ENCODE measurements around the gene UBE2D4.
A peak's percentile ranks its signal among the peaks of the same experiment; 100 is the strongest.
"Not testable (repeated sequence)": the region's sequence is repeated elsewhere in the genome, so short reads cannot be mapped to it uniquely, and the experiment has no call there.

Gene UBE2D4

GRCh38 chr7:43933902-43934560 is 7.8 kb downstream of the UBE2D4 start:
- Mint-ChIP-seq H3K9me3 (no peaks in the 10 kb centered on the region), H3K27ac (no peak overlapping the region), H3K4me1 (ENCODE audit: low read depth) (peaks cover 6% of the 10 kb centered on the region), H3K36me3 (ENCODE audit: low read depth) (peaks cover 6% of the 10 kb centered on the region), H3K4me3 (no peak overlapping the region), H3K27me3 (no peaks in the 10 kb centered on the region)
- DNase-seq = no peak

- DNase-seq = no peak
- H3K36me3 Mint-ChIP-seq (ENCODE audit: low read depth) = peaks cover 2% of the 10 kb centered on the region
- H3K4me3 Mint-ChIP-seq = no peak overlapping the region
- H3K27ac Mint-ChIP-seq = no peak overlapping the region
- no peaks in the 10 kb centered on the region for H3K27me3 Mint-ChIP-seq
- no peaks in the 10 kb centered on the region for H3K9me3 Mint-ChIP-seq
- H3K4me1 Mint-ChIP-seq (ENCODE audit: low read depth) = no peaks in the 10 kb centered on the region
Observed at GRCh38 chr7:43937444-43937843, 11.2 kb downstream of the UBE2D4 start.

GRCh38 chr7:43938892-43939482 is 12.8 kb downstream of the UBE2D4 start:
- H3K36me3 Mint-ChIP-seq (ENCODE audit: low read depth) = peaks cover 16% of the 10 kb centered on the region
- no peaks in the 10 kb centered on the region for H3K4me1 Mint-ChIP-seq (ENCODE audit: low read depth)
- no peak overlapping the region for H3K27ac Mint-ChIP-seq
- DNase-seq = no peak
- no peak overlapping the region for H3K4me3 Mint-ChIP-seq
- no peaks in the 10 kb centered on the region for H3K9me3 Mint-ChIP-seq
- no peaks in the 10 kb centered on the region for H3K27me3 Mint-ChIP-seq

- Mint-ChIP-seq H3K4me1 (ENCODE audit: low read depth) (no peaks in the 10 kb centered on the region), H3K36me3 (ENCODE audit: low read depth) (peaks cover 27% of the 10 kb centered on the region), H3K27ac (no peak overlapping the region), H3K27me3 (no peaks in the 10 kb centered on the region), H3K4me3 (no peak overlapping the region), H3K9me3 (no peaks in the 10 kb centered on the region)
- DNase-seq = peak; percentile 6
Observed at GRCh38 chr7:43942250-43942649, 16.0 kb downstream of the UBE2D4 start.

- peak; percentile 20 for DNase-seq
- H3K27ac Mint-ChIP-seq = no peak overlapping the region
- no peaks in the 10 kb centered on the region for H3K27me3 Mint-ChIP-seq
- peaks cover 34% of the 10 kb centered on the region for H3K36me3 Mint-ChIP-seq (ENCODE audit: low read depth)
- H3K4me3 Mint-ChIP-seq = no peak overlapping the region
- H3K9me3 Mint-ChIP-seq = no peaks in the 10 kb centered on the region
- no peaks in the 10 kb centered on the region for H3K4me1 Mint-ChIP-seq (ENCODE audit: low read depth)
Observed at GRCh38 chr7:43942997-43943396, 16.8 kb downstream of the UBE2D4 start.

- DNase-seq = peak; percentile 15
- H3K27ac Mint-ChIP-seq = no peak overlapping the region
- no peaks in the 10 kb centered on the region for H3K27me3 Mint-ChIP-seq
- no peak overlapping the region for H3K4me3 Mint-ChIP-seq
- H3K9me3 Mint-ChIP-seq = no peaks in the 10 kb centered on the region
- no peaks in the 10 kb centered on the region for H3K4me1 Mint-ChIP-seq (ENCODE audit: low read depth)
- H3K36me3 Mint-ChIP-seq (ENCODE audit: low read depth) = peaks cover 39% of the 10 kb centered on the region
Observed at GRCh38 chr7:43943417-43944187, 17.4 kb downstream of the UBE2D4 start.

- H3K27ac Mint-ChIP-seq = no peak overlapping the region
- DNase-seq = peak; percentile 16
- no peaks in the 10 kb centered on the region for H3K9me3 Mint-ChIP-seq
- no peaks in the 10 kb centered on the region for H3K4me1 Mint-ChIP-seq (ENCODE audit: low read depth)
- peaks cover 46% of the 10 kb centered on the region for H3K36me3 Mint-ChIP-seq (ENCODE audit: low read depth)
- no peak overlapping the region for H3K4me3 Mint-ChIP-seq
- no peaks in the 10 kb centered on the region for H3K27me3 Mint-ChIP-seq
Observed at GRCh38 chr7:43944286-43944685, 18.1 kb downstream of the UBE2D4 start.

- H3K4me1 Mint-ChIP-seq (ENCODE audit: low read depth) = peaks cover 15% of the 10 kb centered on the region
- peaks cover 65% of the 10 kb centered on the region for H3K36me3 Mint-ChIP-seq (ENCODE audit: low read depth)
- no peak for DNase-seq
- H3K9me3 Mint-ChIP-seq = no peaks in the 10 kb centered on the region
- no peak overlapping the region for H3K27ac Mint-ChIP-seq
- H3K27me3 Mint-ChIP-seq = no peaks in the 10 kb centered on the region
- H3K4me3 Mint-ChIP-seq = no peak overlapping the region
Observed at GRCh38 chr7:43952028-43952427, 25.8 kb downstream of the UBE2D4 start.

- peaks cover 15% of the 10 kb centered on the region for H3K4me1 Mint-ChIP-seq (ENCODE audit: low read depth)
- H3K4me3 Mint-ChIP-seq = no peak overlapping the region
- peaks cover 54% of the 10 kb centered on the region for H3K36me3 Mint-ChIP-seq (ENCODE audit: low read depth)
- DNase-seq = no peak
- H3K9me3 Mint-ChIP-seq = no peaks in the 10 kb centered on the region
- no peak overlapping the region for H3K27ac Mint-ChIP-seq
- H3K27me3 Mint-ChIP-seq = no peaks in the 10 kb centered on the region
Observed at GRCh38 chr7:43953071-43953470, 26.8 kb downstream of the UBE2D4 start.

- no peak overlapping the region for H3K27ac Mint-ChIP-seq
- no peaks in the 10 kb centered on the region for H3K9me3 Mint-ChIP-seq
- H3K36me3 Mint-ChIP-seq (ENCODE audit: low read depth) = peaks cover 48% of the 10 kb centered on the region
Observed at GRCh38 chr7:43954524-43955228, 28.4 kb downstream of the UBE2D4 start.

GRCh38 chr7:43956027-43956426 is 29.8 kb downstream of the UBE2D4 start:
- Mint-ChIP-seq H3K9me3 (no peaks in the 10 kb centered on the region), H3K27ac (no peak overlapping the region), H3K36me3 (ENCODE audit: low read depth) (peaks cover 37% of the 10 kb centered on the region), H3K4me1 (ENCODE audit: low read depth) (peaks cover 15% of the 10 kb centered on the region), H3K27me3 (no peaks in the 10 kb centered on the region), H3K4me3 (no peak overlapping the region)
- DNase-seq = no peak

More at GRCh38 chr7:43954524-43955228, 28.4 kb downstream of the UBE2D4 start:
- Mint-ChIP-seq H3K4me3 (no peak overlapping the region), H3K27me3 (no peaks in the 10 kb centered on the region), H3K4me1 (ENCODE audit: low read depth) (peaks cover 15% of the 10 kb centered on the region)
- no peak for DNase-seq

- no peak for DNase-seq
- Mint-ChIP-seq H3K36me3 (ENCODE audit: low read depth) (peaks cover 8% of the 10 kb centered on the region), H3K27me3 (no peaks in the 10 kb centered on the region), H3K4me1 (ENCODE audit: low read depth) (peaks cover 5% of the 10 kb centered on the region), H3K27ac (no peak overlapping the region), H3K4me3 (no peak overlapping the region), H3K9me3 (no peaks in the 10 kb centered on the region)
Observed at GRCh38 chr7:43960933-43961332, 34.7 kb downstream of the UBE2D4 start.

- not testable (repeated sequence) for DNase-seq; H3K4me3 Mint-ChIP-seq; H3K27me3 Mint-ChIP-seq; H3K27ac Mint-ChIP-seq; H3K9me3 Mint-ChIP-seq; H3K4me1 Mint-ChIP-seq (ENCODE audit: low read depth); H3K36me3 Mint-ChIP-seq (ENCODE audit: low read depth)
Observed at GRCh38 chr7:43966392-43966791, 40.2 kb downstream of the UBE2D4 start.

GRCh38 chr7:43968172-43969040 is 42.2 kb downstream of the UBE2D4 start:
- not testable (repeated sequence) for DNase-seq; H3K27me3 Mint-ChIP-seq; H3K36me3 Mint-ChIP-seq (ENCODE audit: low read depth); H3K4me3 Mint-ChIP-seq; H3K4me1 Mint-ChIP-seq (ENCODE audit: low read depth); H3K9me3 Mint-ChIP-seq; H3K27ac Mint-ChIP-seq
